AG08395 (cell line): ENCODE results near the gene KCNIP1.

Source experiments
- DNase-seq: peaks from one replicate; pipeline ENCODE4 v3.0.0; 2012; ENCODE audit warnings: mixed read lengths, low spot score

Gene KCNIP1

GRCh38 chr5:170642066-170642735, 138.4 kb downstream of the KCNIP1 start:
- no peak for DNase-seq

- DNase-seq = no peak
These were observed 139.1 kb downstream of the KCNIP1 start for GRCh38 chr5:170642776-170643436.

GRCh38 chr5:170643591-170643990, 139.8 kb downstream of the KCNIP1 start:
- no peak for DNase-seq

GRCh38 chr5:170644501-170644900, 140.7 kb downstream of the KCNIP1 start:
- no peak for DNase-seq

- DNase-seq = no peak
These were observed 144.7 kb downstream of the KCNIP1 start for GRCh38 chr5:170648541-170648940.

- no peak for DNase-seq
These were observed 147.0 kb downstream of the KCNIP1 start for GRCh38 chr5:170650850-170651249.

- DNase-seq = no peak
These were observed 147.9 kb downstream of the KCNIP1 start for GRCh38 chr5:170651604-170652277.

- no peak for DNase-seq
These were observed 151.7 kb downstream of the KCNIP1 start for GRCh38 chr5:170655476-170655875.

- no peak for DNase-seq
These were observed 152.1 kb downstream of the KCNIP1 start for GRCh38 chr5:170655920-170656319.

- DNase-seq = no peak
These were observed 152.5 kb downstream of the KCNIP1 start for GRCh38 chr5:170656346-170656745.

GRCh38 chr5:170660531-170660930, 156.7 kb downstream of the KCNIP1 start:
- DNase-seq = no peak

GRCh38 chr5:170662966-170663365, 159.1 kb downstream of the KCNIP1 start:
- no peak for DNase-seq

- no peak for DNase-seq
These were observed 175.0 kb downstream of the KCNIP1 start for GRCh38 chr5:170678811-170679210.

GRCh38 chr5:170681013-170681433, 177.2 kb downstream of the KCNIP1 start:
- peak; percentile 53 for DNase-seq

GRCh38 chr5:170691657-170692056, 187.8 kb downstream of the KCNIP1 start:
- no peak for DNase-seq

- DNase-seq = no peak
These were observed 189.9 kb downstream of the KCNIP1 start for GRCh38 chr5:170693701-170694100.

GRCh38 chr5:170694911-170695310, 191.1 kb downstream of the KCNIP1 start:
- no peak for DNase-seq

GRCh38 chr5:170697031-170697430, 193.2 kb downstream of the KCNIP1 start:
- no peak for DNase-seq

GRCh38 chr5:170700503-170700902, 196.7 kb downstream of the KCNIP1 start:
- DNase-seq = no peak

GRCh38 chr5:170701334-170701733, 197.5 kb downstream of the KCNIP1 start:
- DNase-seq = no peak

GRCh38 chr5:170704417-170705192, 200.8 kb downstream of the KCNIP1 start:
- DNase-seq = no peak

GRCh38 chr5:170709640-170710039, 205.8 kb downstream of the KCNIP1 start:
- DNase-seq = no peak
